ENCODE results near the gene GTF3C5.

- no peak for TF ChIP-seq CTCF (IDR thresholded peaks at IDR 0.05; ENCODE audit: insufficient read depth, low read length, poor library complexity, severe bottlenecking)
- TF ChIP-seq EZH2phosphoT487 (conservative IDR thresholded peaks at IDR 0.05; ENCODE audit: low read length) = no peak
Measured at GRCh38 chr9:133088146-133088750, 57.5 kb downstream of the GTF3C5 start.

All from SU-DHL-6 (cell line).